ENCODE data around the gene VTA1. TPM values are rescaled to one million over a fixed set of nuclear protein-coding genes. Genes with fewer than 3 reads are reported as not detected.

Gene VTA1
- polyA plus RNA-seq, 1 donor (not counting 4 experiments of a cell fraction or from before 2014, with no cell fraction given): 97.4 TPM

- H3K9me1 ChIP-seq (ENCODE audit: control insufficient read depth, extremely low read depth, insufficient read depth, low read length): no peaks in the 10 kb centered on the region
- no peak for TF ChIP-seq EZH2 (IDR thresholded peaks at IDR 0.05; ENCODE audit: low read length)
- TF ChIP-seq, protein P1, sequence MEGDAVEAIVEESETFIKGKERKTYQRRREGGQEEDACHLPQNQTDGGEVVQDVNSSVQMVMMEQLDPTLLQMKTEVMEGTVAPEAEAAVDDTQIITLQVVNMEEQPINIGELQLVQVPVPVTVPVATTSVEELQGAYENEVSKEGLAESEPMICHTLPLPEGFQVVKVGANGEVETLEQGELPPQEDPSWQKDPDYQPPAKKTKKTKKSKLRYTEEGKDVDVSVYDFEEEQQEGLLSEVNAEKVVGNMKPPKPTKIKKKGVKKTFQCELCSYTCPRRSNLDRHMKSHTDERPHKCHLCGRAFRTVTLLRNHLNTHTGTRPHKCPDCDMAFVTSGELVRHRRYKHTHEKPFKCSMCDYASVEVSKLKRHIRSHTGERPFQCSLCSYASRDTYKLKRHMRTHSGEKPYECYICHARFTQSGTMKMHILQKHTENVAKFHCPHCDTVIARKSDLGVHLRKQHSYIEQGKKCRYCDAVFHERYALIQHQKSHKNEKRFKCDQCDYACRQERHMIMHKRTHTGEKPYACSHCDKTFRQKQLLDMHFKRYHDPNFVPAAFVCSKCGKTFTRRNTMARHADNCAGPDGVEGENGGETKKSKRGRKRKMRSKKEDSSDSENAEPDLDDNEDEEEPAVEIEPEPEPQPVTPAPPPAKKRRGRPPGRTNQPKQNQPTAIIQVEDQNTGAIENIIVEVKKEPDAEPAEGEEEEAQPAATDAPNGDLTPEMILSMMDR (optimal IDR thresholded peaks at IDR 0.05 in 1 of 3, IDR thresholded peaks at IDR 0.05 in 1 of 3, conservative IDR thresholded peaks at IDR 0.05 in 1 of 3; ENCODE audit: extremely low read depth in 1 of 3, insufficient read depth in 2 of 3, low read length in 3 of 3): no peak
- H3K27me3 ChIP-seq (ENCODE audit: control insufficient read depth, extremely low read depth, insufficient read depth, low read length): no peaks in the 10 kb centered on the region
- no peaks in the 10 kb centered on the region for H3K9me3 ChIP-seq (ENCODE audit: control insufficient read depth, low read depth, low read length)
- no peaks in the 10 kb centered on the region for H3K36me3 ChIP-seq (ENCODE audit: control insufficient read depth in 2 of 2, extremely low read depth in 1 of 2, insufficient read depth in 2 of 2, low read length in 2 of 2)
- DNase-seq (ENCODE audit: low read depth, low spot score) (no peak), FAIRE-seq (no peak)
- H2AFZ ChIP-seq (ENCODE audit: control insufficient read depth, low read length): no peak overlapping the region
- no peak overlapping the region for H3K4me3 ChIP-seq (ENCODE audit: control insufficient read depth in 2 of 3, extremely low read depth in 1 of 3, insufficient read depth in 2 of 3, low read depth in 1 of 3, low read length in 3 of 3)
- no peaks in the 10 kb centered on the region for H4K20me1 ChIP-seq (ENCODE audit: control insufficient read depth, extremely low read depth, insufficient read depth, low read length)
- H3K79me2 ChIP-seq (ENCODE audit: control insufficient read depth, insufficient read depth, low read length): no peaks in the 10 kb centered on the region
- no peak overlapping the region for H3K27ac ChIP-seq (ENCODE audit: control insufficient read depth, insufficient read depth, low read length)
- no peaks in the 10 kb centered on the region for H3K4me1 ChIP-seq (ENCODE audit: control insufficient read depth, extremely low read depth, insufficient read depth, low read length)
- no peak overlapping the region for H3K4me2 ChIP-seq (ENCODE audit: control insufficient read depth, extremely low read depth, insufficient read depth, low read depth, low read length)
- no peak overlapping the region for H3K9ac ChIP-seq (ENCODE audit: control insufficient read depth, extremely low read depth, insufficient read depth, low read length)
- dilution Hi-C loops (cut with MboI; ENCODE audit: extremely low pct_ligation_motif_present, low sequenced_read_pairs): no loop called here
These were observed 108.7 kb downstream of the VTA1 start for GRCh38 chr6:142255785-142256184.

GRCh38 chr6:142258305-142258704 lies 111.2 kb downstream of the VTA1 start:
- H4K20me1 ChIP-seq (ENCODE audit: control insufficient read depth, extremely low read depth, insufficient read depth, low read length): no peaks in the 10 kb centered on the region
- no peaks in the 10 kb centered on the region for H3K79me2 ChIP-seq (ENCODE audit: control insufficient read depth, insufficient read depth, low read length)
- H3K4me2 ChIP-seq (ENCODE audit: control insufficient read depth, extremely low read depth, insufficient read depth, low read depth, low read length): no peak overlapping the region
- H3K9me3 ChIP-seq (ENCODE audit: control insufficient read depth, low read depth, low read length): no peaks in the 10 kb centered on the region
- no peaks in the 10 kb centered on the region for H3K36me3 ChIP-seq (ENCODE audit: control insufficient read depth in 2 of 2, extremely low read depth in 1 of 2, insufficient read depth in 2 of 2, low read length in 2 of 2)
- H3K27me3 ChIP-seq (ENCODE audit: control insufficient read depth, extremely low read depth, insufficient read depth, low read length): no peaks in the 10 kb centered on the region
- no peaks in the 10 kb centered on the region for H3K4me1 ChIP-seq (ENCODE audit: control insufficient read depth, extremely low read depth, insufficient read depth, low read length)
- dilution Hi-C loops (cut with MboI; ENCODE audit: extremely low pct_ligation_motif_present, low sequenced_read_pairs): no loop called here
- DNase-seq (ENCODE audit: low read depth, low spot score) (no peak), FAIRE-seq (no peak)
- H3K9ac ChIP-seq (ENCODE audit: control insufficient read depth, extremely low read depth, insufficient read depth, low read length): no peak overlapping the region
- H3K4me3 ChIP-seq (ENCODE audit: control insufficient read depth in 2 of 3, extremely low read depth in 1 of 3, insufficient read depth in 2 of 3, low read depth in 1 of 3, low read length in 3 of 3): no peak overlapping the region
- no peak overlapping the region for H3K27ac ChIP-seq (ENCODE audit: control insufficient read depth, insufficient read depth, low read length)
- no peak for TF ChIP-seq EZH2 (IDR thresholded peaks at IDR 0.05; ENCODE audit: low read length)
- TF ChIP-seq, protein P1 (optimal IDR thresholded peaks at IDR 0.05 in 1 of 3, IDR thresholded peaks at IDR 0.05 in 1 of 3, conservative IDR thresholded peaks at IDR 0.05 in 1 of 3; ENCODE audit: extremely low read depth in 1 of 3, insufficient read depth in 2 of 3, low read length in 3 of 3): no peak
- no peaks in the 10 kb centered on the region for H3K9me1 ChIP-seq (ENCODE audit: control insufficient read depth, extremely low read depth, insufficient read depth, low read length)
- H2AFZ ChIP-seq (ENCODE audit: control insufficient read depth, low read length): no peak overlapping the region
